Hypothalamus (tissue), 51 donors: ENCODE measurements around the gene SUPT5H.
"Not testable (repeated sequence)": the region's sequence is repeated elsewhere in the genome, so short reads cannot be mapped to it uniquely, and the experiment has no call there.

Experiments
- DNase-seq, 51 donors: peaks; one replicate each; lab custom pipeline; 2025; lab: John Stamatoyannopoulos, UW

SUPT5H gene

GRCh38 chr19:39449116-39449797 is 3.9 kb downstream of the SUPT5H start:
- no peak for DNase-seq

- DNase-seq: not testable (repeated sequence)
Observed at GRCh38 chr19:39451257-39451656, 5.9 kb downstream of the SUPT5H start.

- no peak for DNase-seq
Observed at GRCh38 chr19:39463403-39463802, 18.0 kb downstream of the SUPT5H start.

GRCh38 chr19:39465956-39466747 is 20.8 kb downstream of the SUPT5H start:
- no peak for DNase-seq

- DNase-seq: no peak
Observed at GRCh38 chr19:39467941-39468340, 22.6 kb downstream of the SUPT5H start.

GRCh38 chr19:39469036-39469435 is 23.7 kb downstream of the SUPT5H start:
- no peak for DNase-seq

- DNase-seq: no peak
Observed at GRCh38 chr19:39469567-39469966, 24.2 kb downstream of the SUPT5H start.

GRCh38 chr19:39470724-39471339 is 25.4 kb downstream of the SUPT5H start:
- no peak for DNase-seq

GRCh38 chr19:39471756-39472536 is 26.6 kb downstream of the SUPT5H start:
- DNase-seq: no peak

- no peak for DNase-seq
Observed at GRCh38 chr19:39472746-39473442, 27.5 kb downstream of the SUPT5H start.

- DNase-seq: no peak
Observed at GRCh38 chr19:39473443-39473960, 28.1 kb downstream of the SUPT5H start.

GRCh38 chr19:39474139-39474620 is 28.8 kb downstream of the SUPT5H start:
- peak in 34 of 51 donors; percentile 0 to 52 (median 16) for DNase-seq

GRCh38 chr19:39475748-39476147 is 30.4 kb downstream of the SUPT5H start:
- DNase-seq: no peak

- not testable (repeated sequence) for DNase-seq
Observed at GRCh38 chr19:39479319-39479801, 34.0 kb downstream of the SUPT5H start.

GRCh38 chr19:39479916-39480315 is 34.5 kb downstream of the SUPT5H start:
- DNase-seq: peak in 4 of 51 donors; percentile 1 to 8 (median 2)

- DNase-seq: peak; percentile 66 to 97 (median 92)
Observed at GRCh38 chr19:39480337-39481228, 35.2 kb downstream of the SUPT5H start, which contains the start of gene TIMM50. TSS of gene TIMM50 (plus strand) at chr19:39480838. CDS start at chr19:39480854, 16 bp downstream.

- no peak for DNase-seq
Observed at GRCh38 chr19:39481229-39481545, 35.8 kb downstream of the SUPT5H start.

- DNase-seq: no peak
Observed at GRCh38 chr19:39481676-39482075, 36.3 kb downstream of the SUPT5H start.

GRCh38 chr19:39483141-39483540 is 37.8 kb downstream of the SUPT5H start:
- no peak for DNase-seq
